Measurements from ENCODE around the gene CNPY1.

Gene CNPY1

GRCh38 chr7:155452505-155453295 is 93.7 kb downstream of the CNPY1 start:
- DNase-seq, result no peak

GRCh38 chr7:155451840-155452239 is 94.5 kb downstream of the CNPY1 start:
- no peak for DNase-seq

Data from fibroblast of skin of scalp (primary cell).